Smooth muscle cell of the coronary artery (primary cell): Measurements from ENCODE around the gene METTL25. TPM values are rescaled to one million over a fixed set of nuclear protein-coding genes. Genes with fewer than 3 reads are reported as not detected.

ENCODE experiments used
- total RNA-seq: library from RNA; depleted of rRNA; stranded (reverse); fragments of >200 nt; gene quantifications from 2 replicates; pipeline ENCODE4 v1.2.3, GENCODE V29; 2014; ENCODE audit warnings: low replicate concordance

The METTL25 gene
- 5.6 and 6.0 TPM in 2 replicates for total RNA-seq

GRCh38 chr12:82358200-82359114 lies at the start of gene METTL25, which contains the start of gene CCDC59:
METTL25 (plus strand) TSS chr12:82358529; CDS start chr12:82358566, 37 bp downstream.
CCDC59 (minus strand) TSS chr12:82358387; CDS start chr12:82358376, 11 bp downstream.

Other genes with a start within 250 kb of the METTL25 start
- 45.6 and 48.1 TPM in 2 replicates for gene CCDC59, start 142 bp upstream of the METTL25 start, total RNA-seq